ENCODE results near the gene SLC4A3.
"Not testable (repeated sequence)": the region's sequence is repeated elsewhere in the genome, so short reads cannot be mapped to it uniquely, and the experiment has no call there.

The SLC4A3 gene

GRCh38 chr2:219645631-219646527 is 18.4 kb downstream of the SLC4A3 start:
- TF ChIP-seq JUND (IDR thresholded peaks at IDR 0.05; ENCODE audit: low read depth) = no peak
- in situ Hi-C loops (cut with HindIII; ENCODE audit: low pct_unique_long_range_greater_than_20kb, low sequenced_read_pairs) = no loop called here
- DNase-seq (ENCODE audit: low read depth in 1 of 2, low spot score in 1 of 2) = no peak

GRCh38 chr2:219648176-219648575 is 20.7 kb downstream of the SLC4A3 start:
- in situ Hi-C loops (cut with HindIII; ENCODE audit: low pct_unique_long_range_greater_than_20kb, low sequenced_read_pairs) = no loop called here
- no peak for TF ChIP-seq JUND (IDR thresholded peaks at IDR 0.05; ENCODE audit: low read depth)
- no peak for DNase-seq (ENCODE audit: low read depth in 1 of 2, low spot score in 1 of 2)

- in situ Hi-C loops (cut with HindIII; ENCODE audit: low pct_unique_long_range_greater_than_20kb, low sequenced_read_pairs) = no loop called here
- no peak for DNase-seq (ENCODE audit: low read depth in 1 of 2, low spot score in 1 of 2)
- TF ChIP-seq JUND (IDR thresholded peaks at IDR 0.05; ENCODE audit: low read depth) = no peak
These were observed 21.5 kb downstream of the SLC4A3 start for GRCh38 chr2:219648963-219649362.

DNA sequence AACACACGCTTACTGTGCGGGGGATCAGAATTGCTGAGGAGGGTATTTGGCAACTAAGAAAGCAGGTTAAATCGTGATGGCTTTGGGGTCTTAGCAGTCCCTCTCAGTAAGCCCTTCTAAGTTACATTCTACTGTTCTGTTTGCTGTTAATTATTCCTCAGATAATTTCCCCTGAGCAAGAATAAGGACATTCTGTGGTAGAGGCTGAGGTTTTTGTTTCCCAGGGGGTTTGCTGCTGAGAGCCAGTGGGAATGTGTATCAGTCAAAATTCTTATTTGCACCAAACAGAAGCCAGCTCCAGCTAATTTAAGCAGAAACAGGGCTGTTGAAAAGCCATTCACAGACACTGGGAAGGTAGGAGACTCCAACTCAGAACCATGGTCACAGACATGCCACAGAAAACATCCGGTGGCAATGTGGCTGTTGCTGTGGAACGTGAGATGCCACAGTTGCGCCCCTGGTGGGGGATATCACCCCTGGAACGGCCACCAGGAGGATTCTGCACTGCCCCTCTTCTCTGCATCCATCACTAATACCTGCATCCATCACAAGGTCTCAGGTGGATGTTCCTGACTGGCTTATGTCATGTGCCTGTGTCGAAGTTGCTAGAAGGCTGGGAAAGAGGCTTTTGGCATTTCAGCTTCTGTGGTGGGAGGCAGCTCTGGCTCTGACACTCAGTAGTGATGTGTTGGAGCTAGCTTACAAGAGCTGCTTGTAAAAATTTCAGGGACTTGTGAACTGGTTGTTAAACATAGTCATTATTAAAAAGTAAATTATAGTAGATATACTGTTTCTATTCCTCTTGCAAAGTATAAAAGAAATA is 23.2 kb downstream of the SLC4A3 start:
- no peak for TF ChIP-seq JUND (IDR thresholded peaks at IDR 0.05; ENCODE audit: low read depth)
- in situ Hi-C loops (cut with HindIII; ENCODE audit: low pct_unique_long_range_greater_than_20kb, low sequenced_read_pairs) = no loop called here
- DNase-seq (ENCODE audit: low read depth in 1 of 2, low spot score in 1 of 2) = no peak

- DNase-seq (ENCODE audit: low read depth in 1 of 2, low spot score in 1 of 2); in situ Hi-C loops (cut with HindIII; ENCODE audit: low pct_unique_long_range_greater_than_20kb, low sequenced_read_pairs): not testable (repeated sequence)
These were observed 24.2 kb downstream of the SLC4A3 start for GRCh38 chr2:219651656-219652055.

GRCh38 chr2:219656526-219656925 is 29.1 kb downstream of the SLC4A3 start:
- no peak for TF ChIP-seq JUND (IDR thresholded peaks at IDR 0.05; ENCODE audit: low read depth)
- in situ Hi-C loops (cut with HindIII; ENCODE audit: low pct_unique_long_range_greater_than_20kb, low sequenced_read_pairs) = no loop called here
- no peak for DNase-seq (ENCODE audit: low read depth in 1 of 2, low spot score in 1 of 2)

DNA sequence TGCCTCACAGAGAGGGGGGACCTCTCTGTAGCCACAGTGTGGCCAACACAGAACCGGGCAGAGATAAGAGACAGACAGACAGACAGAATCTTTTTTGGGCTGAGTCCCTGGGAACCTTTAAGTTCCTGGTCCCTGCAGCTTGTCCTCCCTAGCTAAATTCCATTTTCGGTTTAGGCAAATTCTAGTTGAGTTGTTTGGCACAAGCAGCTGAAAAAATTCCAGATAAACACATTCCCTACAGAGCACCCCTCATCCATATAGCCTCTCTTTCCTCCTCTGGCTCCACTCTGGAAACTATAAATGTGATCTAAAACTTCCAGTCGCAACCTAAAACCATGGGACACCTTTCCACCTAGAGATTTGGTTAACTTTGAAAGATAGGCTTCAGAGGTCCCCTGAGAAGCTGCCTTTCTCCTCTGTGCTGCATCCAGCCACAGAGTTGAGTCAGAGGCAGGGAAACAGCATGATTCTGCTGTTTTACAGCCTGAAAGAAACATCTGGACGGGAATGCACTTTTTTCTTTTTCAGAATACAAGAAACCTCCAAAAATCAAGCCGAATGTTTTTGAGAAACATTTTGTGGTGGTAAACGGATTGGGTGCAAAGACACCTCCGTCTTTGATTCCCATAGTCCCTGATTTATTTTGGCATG is 30.9 kb downstream of the SLC4A3 start:
- DNase-seq (ENCODE audit: low read depth in 1 of 2, low spot score in 1 of 2) = no peak
- in situ Hi-C loops (cut with HindIII; ENCODE audit: low pct_unique_long_range_greater_than_20kb, low sequenced_read_pairs) = no loop called here

GRCh38 chr2:219658874-219659273 is 31.4 kb downstream of the SLC4A3 start:
- no peak for TF ChIP-seq JUND (IDR thresholded peaks at IDR 0.05; ENCODE audit: low read depth)
- in situ Hi-C loops (cut with HindIII; ENCODE audit: low pct_unique_long_range_greater_than_20kb, low sequenced_read_pairs) = no loop called here
- DNase-seq (ENCODE audit: low read depth in 1 of 2, low spot score in 1 of 2) = no peak

More for the DNA sequence above, 30.9 kb downstream of the SLC4A3 start:
- TF ChIP-seq JUND (IDR thresholded peaks at IDR 0.05; ENCODE audit: low read depth) = no peak

- no peak for TF ChIP-seq JUND (IDR thresholded peaks at IDR 0.05; ENCODE audit: low read depth)
- in situ Hi-C loops (cut with HindIII; ENCODE audit: low pct_unique_long_range_greater_than_20kb, low sequenced_read_pairs) = no loop called here
- no peak for DNase-seq (ENCODE audit: low read depth in 1 of 2, low spot score in 1 of 2)
These were observed 33.9 kb downstream of the SLC4A3 start for GRCh38 chr2:219661197-219661954.

DNA sequence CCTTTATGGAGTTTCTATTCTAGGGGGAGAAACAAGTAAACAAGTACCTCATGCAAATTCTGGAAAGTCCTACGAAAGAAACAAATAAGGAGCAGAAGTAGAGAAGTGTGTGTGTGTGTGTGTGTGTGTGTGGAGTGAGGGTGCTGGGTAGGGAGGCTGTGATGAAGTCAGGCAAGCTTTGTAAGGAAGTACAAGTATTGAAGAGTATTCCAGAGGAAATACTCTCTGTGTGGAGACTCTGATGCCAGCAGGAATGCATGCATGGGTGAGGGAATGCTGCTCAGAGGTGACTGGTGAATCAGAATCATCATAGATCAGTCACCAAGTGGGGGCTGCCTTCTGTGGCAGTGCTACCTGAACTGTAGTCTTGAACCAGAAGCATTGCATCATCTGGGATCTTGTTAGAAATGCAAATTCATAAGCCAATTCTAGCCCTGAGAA is 34.5 kb downstream of the SLC4A3 start:
- TF ChIP-seq JUND (IDR thresholded peaks at IDR 0.05; ENCODE audit: low read depth) = no peak
- no peak for DNase-seq (ENCODE audit: low read depth in 1 of 2, low spot score in 1 of 2)
- in situ Hi-C loops (cut with HindIII; ENCODE audit: low pct_unique_long_range_greater_than_20kb, low sequenced_read_pairs) = no loop called here

GRCh38 chr2:219662566-219662965 is 35.1 kb downstream of the SLC4A3 start:
- in situ Hi-C loops (cut with HindIII; ENCODE audit: low pct_unique_long_range_greater_than_20kb, low sequenced_read_pairs) = no loop called here

More at GRCh38 chr2:219662566-219662965, 35.1 kb downstream of the SLC4A3 start:
- TF ChIP-seq JUND (IDR thresholded peaks at IDR 0.05; ENCODE audit: low read depth) = no peak
- DNase-seq (ENCODE audit: low read depth in 1 of 2, low spot score in 1 of 2) = peak in 1 of 2 experiments; percentile 68
